Measurements from ENCODE around the gene PTPRN2.

DNA sequence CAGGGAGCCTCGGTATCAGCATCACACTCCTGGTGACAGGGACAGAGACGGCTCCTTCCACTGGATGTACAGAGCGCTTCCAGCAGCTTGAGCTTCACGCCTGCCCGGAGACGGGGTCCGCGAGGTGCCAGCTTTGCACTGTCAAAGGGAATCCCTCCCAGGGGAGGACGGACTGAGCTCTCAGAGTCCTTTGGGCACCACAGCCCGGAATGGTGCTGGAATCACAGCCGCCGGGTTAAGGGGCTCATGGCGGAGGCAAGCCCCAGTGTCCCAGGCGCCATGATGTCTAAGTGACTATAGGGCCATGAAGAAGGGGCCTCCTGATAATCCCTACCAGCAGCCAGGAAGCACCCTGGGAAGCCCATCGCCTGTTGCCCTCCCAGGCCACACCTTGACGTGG is 41.4 kb downstream of the PTPRN2 start:
- TF ChIP-seq GATA2 (IDR thresholded peaks at IDR 0.05; ENCODE audit: low read depth, low read length) (no peak), GATA3 (IDR thresholded peaks at IDR 0.05; ENCODE audit: low read depth, low read length) (no peak)

All from SH-SY5Y (cell line).